Vagina (tissue), 2 donors: ENCODE data around the gene OGDHL.

ENCODE experiments used
- POLR2AphosphoS5 ChIP-seq, 2 donors: sonication (generic); formaldehyde crosslinking; IDR thresholded peaks; one replicate each; pipeline ENCODE4 v1.9.0; 2017; ENCODE audit warnings: antibody characterized with exemption in 2 of 2, mild to moderate bottlenecking in 2 of 2, low read depth in 1 of 2; ENCODE audit not compliant: insufficient read depth in 1 of 2
- TF ChIP-seq, protein P1 (sequence below), 3 experiments: fragments of 450-650 bp in 2 of 3; fragments of 200-600 bp in 1 of 3; sonication (generic) in 1 of 3; IDR thresholded peaks; one replicate each; pipeline ENCODE4 v1.5.1; 2017 to 2019; ENCODE audit warnings: antibody characterized with exemption in 3 of 3, mild to moderate bottlenecking in 2 of 3, moderate library complexity in 2 of 3

- TF ChIP-seq, protein P1, sequence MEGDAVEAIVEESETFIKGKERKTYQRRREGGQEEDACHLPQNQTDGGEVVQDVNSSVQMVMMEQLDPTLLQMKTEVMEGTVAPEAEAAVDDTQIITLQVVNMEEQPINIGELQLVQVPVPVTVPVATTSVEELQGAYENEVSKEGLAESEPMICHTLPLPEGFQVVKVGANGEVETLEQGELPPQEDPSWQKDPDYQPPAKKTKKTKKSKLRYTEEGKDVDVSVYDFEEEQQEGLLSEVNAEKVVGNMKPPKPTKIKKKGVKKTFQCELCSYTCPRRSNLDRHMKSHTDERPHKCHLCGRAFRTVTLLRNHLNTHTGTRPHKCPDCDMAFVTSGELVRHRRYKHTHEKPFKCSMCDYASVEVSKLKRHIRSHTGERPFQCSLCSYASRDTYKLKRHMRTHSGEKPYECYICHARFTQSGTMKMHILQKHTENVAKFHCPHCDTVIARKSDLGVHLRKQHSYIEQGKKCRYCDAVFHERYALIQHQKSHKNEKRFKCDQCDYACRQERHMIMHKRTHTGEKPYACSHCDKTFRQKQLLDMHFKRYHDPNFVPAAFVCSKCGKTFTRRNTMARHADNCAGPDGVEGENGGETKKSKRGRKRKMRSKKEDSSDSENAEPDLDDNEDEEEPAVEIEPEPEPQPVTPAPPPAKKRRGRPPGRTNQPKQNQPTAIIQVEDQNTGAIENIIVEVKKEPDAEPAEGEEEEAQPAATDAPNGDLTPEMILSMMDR (IDR thresholded peaks at IDR 0.05): no peak
- no peak for TF ChIP-seq POLR2AphosphoS5 (IDR thresholded peaks at IDR 0.05; ENCODE audit: insufficient read depth in 1 of 2, low read depth in 1 of 2)
Measured at GRCh38 chr10:49736564-49737113, 25.5 kb downstream of the OGDHL start.
